GM18909 (cell line): ENCODE results near the gene RIMBP3B.
"Not testable (repeated sequence)": the region's sequence is repeated elsewhere in the genome, so short reads cannot be mapped to it uniquely, and the experiment has no call there.

Source experiments
- ATAC-seq: cut with Tn5 transposase; IDR thresholded peaks from one replicate; pipeline ENCODE4 v1.9.1; 2021; ENCODE audit warnings: mild to moderate bottlenecking; ENCODE audit not compliant: unreplicated experiment, poor library complexity

The RIMBP3B gene

GRCh38 chr22:21383701-21384467, at the start of gene RIMBP3B:
TSS of gene RIMBP3B (plus strand) at chr22:21383751. CDS start at chr22:21383859, 108 bp downstream.
- not testable (repeated sequence) for ATAC-seq

GRCh38 chr22:21357527-21357926, 26.0 kb upstream of the RIMBP3B start:
- ATAC-seq: not testable (repeated sequence)

- not testable (repeated sequence) for ATAC-seq
Observed at GRCh38 chr22:21360525-21360924, 23.0 kb upstream of the RIMBP3B start.

- ATAC-seq: not testable (repeated sequence)
Observed at GRCh38 chr22:21362473-21362872, 21.1 kb upstream of the RIMBP3B start.

- ATAC-seq: not testable (repeated sequence)
Observed at GRCh38 chr22:21363061-21363460, 20.5 kb upstream of the RIMBP3B start.

GRCh38 chr22:21363803-21364202, 19.7 kb upstream of the RIMBP3B start:
- ATAC-seq: not testable (repeated sequence)

- not testable (repeated sequence) for ATAC-seq
Observed at GRCh38 chr22:21364362-21364761, 19.2 kb upstream of the RIMBP3B start.

- ATAC-seq: not testable (repeated sequence)
Observed at GRCh38 chr22:21365337-21365736, 18.2 kb upstream of the RIMBP3B start.

- not testable (repeated sequence) for ATAC-seq
Observed at GRCh38 chr22:21368603-21369310, 14.8 kb upstream of the RIMBP3B start.

GRCh38 chr22:21375880-21376279, 7.7 kb upstream of the RIMBP3B start:
- ATAC-seq: not testable (repeated sequence)

- not testable (repeated sequence) for ATAC-seq
Observed at GRCh38 chr22:21384468-21385357, 1.2 kb downstream of the RIMBP3B start.

- ATAC-seq: not testable (repeated sequence)
Observed at GRCh38 chr22:21389480-21389879, 5.9 kb downstream of the RIMBP3B start.

- not testable (repeated sequence) for ATAC-seq
Observed at GRCh38 chr22:21390013-21390412, 6.5 kb downstream of the RIMBP3B start.

GRCh38 chr22:21394613-21395012, 11.1 kb downstream of the RIMBP3B start:
- ATAC-seq: not testable (repeated sequence)

- ATAC-seq: not testable (repeated sequence)
Observed at GRCh38 chr22:21401197-21401969, 17.8 kb downstream of the RIMBP3B start.

- ATAC-seq: not testable (repeated sequence)
Observed at GRCh38 chr22:21402763-21403314, 19.3 kb downstream of the RIMBP3B start.

GRCh38 chr22:21407139-21407538, 23.6 kb downstream of the RIMBP3B start:
- ATAC-seq: not testable (repeated sequence)

- ATAC-seq: not testable (repeated sequence)
Observed at GRCh38 chr22:21407792-21408191, 24.2 kb downstream of the RIMBP3B start.

- not testable (repeated sequence) for ATAC-seq
Observed at GRCh38 chr22:21416375-21416774, 32.8 kb downstream of the RIMBP3B start.
